Endothelial cell (in vitro differentiated cells): ENCODE data around the gene PRTG. TPM values are rescaled to one million over a fixed set of nuclear protein-coding genes. Genes with fewer than 3 reads are reported as not detected.

ENCODE experiments used
- DNase-seq: peaks from one replicate; pipeline ENCODE4 v3.0.0; 2021; ENCODE audit warnings: low spot score
- H3K27ac Mint-ChIP-seq: one replicate; pipeline ENCODE4 v1.8.0; 2021; ENCODE audit warnings: mixed read lengths, inconsistent platforms; ENCODE audit not compliant: unreplicated experiment
- H3K27me3 Mint-ChIP-seq: one replicate; pipeline ENCODE4 v1.8.0; 2021; ENCODE audit warnings: mild to moderate bottlenecking, moderate library complexity, mixed read lengths, inconsistent platforms; ENCODE audit not compliant: unreplicated experiment
- H3K36me3 Mint-ChIP-seq: one replicate; pipeline ENCODE4 v1.8.0; 2021; ENCODE audit warnings: mild to moderate bottlenecking, low read depth, mixed read lengths, inconsistent platforms; ENCODE audit not compliant: unreplicated experiment
- H3K4me1 Mint-ChIP-seq: one replicate; pipeline ENCODE4 v1.8.0; 2021; ENCODE audit warnings: mild to moderate bottlenecking, mixed read lengths, inconsistent platforms; ENCODE audit not compliant: unreplicated experiment
- H3K4me3 Mint-ChIP-seq: one replicate; pipeline ENCODE4 v1.8.0; 2021; ENCODE audit warnings: mild to moderate bottlenecking, mixed read lengths, inconsistent platforms; ENCODE audit not compliant: unreplicated experiment
- H3K9me3 Mint-ChIP-seq: one replicate; pipeline ENCODE4 v1.8.0; 2021; ENCODE audit warnings: mixed read lengths, inconsistent platforms; ENCODE audit not compliant: unreplicated experiment
- CTCF ChIP-seq: fragments of 200-600 bp; sonication (generic); IDR thresholded peaks from one replicate; pipeline ENCODE4 v1.5.0; 2021; ENCODE audit warnings: antibody characterized with exemption; ENCODE audit not compliant: unreplicated experiment
- total RNA-seq: library from RNA; stranded (reverse); fragmentation: NEBNext Ultra II Directional; extraction: Animal tissue kit (Norgen Biotek cat#: 25700); gene quantifications from one replicate; pipeline ENCODE4 v1.2.1, GENCODE V29; 2021; ENCODE audit not compliant: unreplicated experiment

The PRTG gene
- total RNA-seq, 1 donor from 2014 or later: 165 TPM

- no peak overlapping the region for H3K4me3 Mint-ChIP-seq
- H3K27me3 Mint-ChIP-seq: peaks cover 2% of the 10 kb centered on the region
- H3K9me3 Mint-ChIP-seq: no peaks in the 10 kb centered on the region
- DNase-seq: no peak
- peaks cover 5% of the 10 kb centered on the region for H3K36me3 Mint-ChIP-seq
- no peak for TF ChIP-seq CTCF
- no peak overlapping the region for H3K27ac Mint-ChIP-seq
- peaks cover 16% of the 10 kb centered on the region for H3K4me1 Mint-ChIP-seq
Observed at GRCh38 chr15:55659481-55659880, 83.5 kb downstream of the PRTG start.

GRCh38 chr15:55658886-55659285, 84.1 kb downstream of the PRTG start:
- H3K36me3 Mint-ChIP-seq: peaks cover 4% of the 10 kb centered on the region
- TF ChIP-seq CTCF: no peak
- DNase-seq: no peak
- no peaks in the 10 kb centered on the region for H3K9me3 Mint-ChIP-seq
- peak overlapping the region; percentile 76 for H3K27ac Mint-ChIP-seq
- H3K27me3 Mint-ChIP-seq: peaks cover 2% of the 10 kb centered on the region
- no peak overlapping the region for H3K4me3 Mint-ChIP-seq
- H3K4me1 Mint-ChIP-seq: peaks cover 16% of the 10 kb centered on the region

GRCh38 chr15:55654561-55655031, 88.4 kb downstream of the PRTG start:
- Mint-ChIP-seq H3K36me3 (peaks cover 15% of the 10 kb centered on the region), H3K4me1 (peaks cover 13% of the 10 kb centered on the region), H3K27ac (no peak overlapping the region), H3K4me3 (no peak overlapping the region), H3K9me3 (no peaks in the 10 kb centered on the region), H3K27me3 (no peaks in the 10 kb centered on the region)
- DNase-seq: no peak
- TF ChIP-seq CTCF: no peak

GRCh38 chr15:55652909-55653495, 90.0 kb downstream of the PRTG start:
- no peak for TF ChIP-seq CTCF
- Mint-ChIP-seq H3K36me3 (peaks cover 15% of the 10 kb centered on the region), H3K27ac (no peak overlapping the region), H3K9me3 (no peaks in the 10 kb centered on the region), H3K4me1 (peaks cover 13% of the 10 kb centered on the region), H3K4me3 (no peak overlapping the region), H3K27me3 (no peaks in the 10 kb centered on the region)
- DNase-seq: no peak

- Mint-ChIP-seq H3K4me1 (peaks cover 13% of the 10 kb centered on the region), H3K27me3 (no peaks in the 10 kb centered on the region), H3K36me3 (peaks cover 15% of the 10 kb centered on the region), H3K27ac (peak overlapping the region; percentile 86), H3K9me3 (no peaks in the 10 kb centered on the region), H3K4me3 (no peak overlapping the region)
- DNase-seq: no peak
- no peak for TF ChIP-seq CTCF
Observed at GRCh38 chr15:55652359-55652758, 90.6 kb downstream of the PRTG start.
